H1 (cell line): ENCODE measurements around the gene SOBP. TPM values are rescaled to one million over a fixed set of nuclear protein-coding genes. Genes with fewer than 3 reads are reported as not detected.

Experiments used
- ATF2 ChIP-seq: IDR thresholded peaks from 2 replicates; pipeline ENCODE4 v1.6.1; 2012; ENCODE audit warnings: low read length, inconsistent platforms
- BRCA1 ChIP-seq: IDR thresholded peaks from 2 replicates; pipeline ENCODE4 v1.6.1; 2012; ENCODE audit warnings: low read depth, low read length, improper control_type of control experiment
- CHD1 ChIP-seq: IDR thresholded peaks from 2 replicates; pipeline ENCODE4 v1.6.1; 2012; ENCODE audit warnings: low read depth, low read length, improper control_type of control experiment
- CHD7 ChIP-seq: fragments of 300-600 bp; sonication (generic); IDR thresholded peaks from 2 replicates; pipeline ENCODE4 v1.7.1; 2012; ENCODE audit warnings: low read length, moderate library complexity, mild to moderate bottlenecking, inconsistent platforms; ENCODE audit not compliant: insufficient replicate concordance
- EP300 ChIP-seq, 2 experiments: IDR thresholded peaks; 1 replicate in 1 of 2; 2 replicates in 1 of 2; pipeline ENCODE4 v1.6.1; 2011 to 2012; ENCODE audit warnings: low read depth in 2 of 2, low read length in 2 of 2, mild to moderate bottlenecking in 2 of 2, borderline replicate concordance in 1 of 2, inconsistent platforms in 1 of 2, moderate library complexity in 1 of 2
- HDAC6 ChIP-seq: IDR thresholded peaks from one replicate; pipeline ENCODE4 v1.7.1; 2012; ENCODE audit warnings: low read depth, mild to moderate bottlenecking, inconsistent platforms, low read length, moderate library complexity
- SP1 ChIP-seq: IDR thresholded peaks from 2 replicates; pipeline ENCODE4 v1.6.1; 2011; ENCODE audit warnings: low read depth, low read length
- polyA plus RNA-seq, 7 experiments: library from polyadenylated mRNA; depleted of rRNA in 3 of 7; stranded (reverse) in 5 of 7; unstranded in 2 of 7; fragments of >200 nt in 5 of 7; fragments of 200-250 nt in 2 of 7; gene quantifications; 1 replicate in 5 of 7; 2 replicates in 1 of 7; 4 replicates in 1 of 7; pipeline versions ENCODE4 v1.2.1 to v1.2.3, GENCODE V29; 2011 to 2013; ENCODE audit warnings: missing spikeins in 2 of 7, mixed read lengths in 2 of 7
- total RNA-seq: library from RNA; stranded (reverse); fragmentation: NEBNext Ultra II Directional; extraction: Animal tissue kit (Norgen Biotek cat#: 25700); gene quantifications from 2 replicates; pipeline ENCODE4 v1.2.1, GENCODE V29; 2021

The SOBP gene
- total and polyA plus RNA-seq, 2 of the 8 experiments (the other 6 are each of a cell fraction or from before 2014, with no cell fraction given): 0.45 to 6.2 TPM

GRCh38 chr6:107599043-107599442 lies 109.1 kb downstream of the SOBP start (continued):
- TF ChIP-seq CHD7 (no peak), ATF2 (no peak), EP300 (IDR thresholded peaks at IDR 0.05; ENCODE audit: borderline replicate concordance in 1 of 2, low read depth in 2 of 2, low read length in 2 of 2) (no peak), CHD1 (no peak), SP1 (no peak), BRCA1 (no peak), HDAC6 (no peak)
